HG02885 (cell line): ENCODE data around the gene SEPTIN11.

Experiments used
- ATAC-seq: cut with Tn5 transposase; IDR thresholded peaks from one replicate; pipeline ENCODE4 v1.9.1; 2021; ENCODE audit warnings: mild to moderate bottlenecking; ENCODE audit not compliant: unreplicated experiment, poor library complexity

The SEPTIN11 gene

GRCh38 chr4:76977736-76978350 is 28.3 kb downstream of the SEPTIN11 start:
- ATAC-seq: no peak

- ATAC-seq: no peak
These were observed 29.7 kb downstream of the SEPTIN11 start for GRCh38 chr4:76979236-76979635.

GRCh38 chr4:76980261-76980660 is 30.7 kb downstream of the SEPTIN11 start:
- no peak for ATAC-seq

DNA sequence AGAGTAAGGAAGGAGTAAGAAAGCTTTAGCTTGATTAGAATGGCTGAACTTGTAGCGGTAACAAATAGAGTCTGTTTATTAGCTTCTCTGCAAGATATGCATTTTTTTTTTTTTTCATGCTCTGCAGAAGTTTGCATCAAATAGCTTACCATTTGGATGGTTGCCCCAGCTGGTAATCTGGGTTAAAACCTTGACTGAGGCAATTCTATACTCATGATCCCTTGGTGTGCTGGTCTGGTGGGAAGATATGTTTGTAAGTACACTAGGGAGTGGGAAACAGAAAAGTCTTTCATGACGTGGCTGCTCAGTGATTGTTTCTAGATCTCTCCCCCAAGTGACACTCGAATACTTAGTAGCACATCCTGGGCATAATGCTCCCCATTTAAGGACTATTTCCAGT is 32.1 kb downstream of the SEPTIN11 start:
- no peak for ATAC-seq

GRCh38 chr4:76982638-76983584 is 33.4 kb downstream of the SEPTIN11 start:
- ATAC-seq: no peak

DNA sequence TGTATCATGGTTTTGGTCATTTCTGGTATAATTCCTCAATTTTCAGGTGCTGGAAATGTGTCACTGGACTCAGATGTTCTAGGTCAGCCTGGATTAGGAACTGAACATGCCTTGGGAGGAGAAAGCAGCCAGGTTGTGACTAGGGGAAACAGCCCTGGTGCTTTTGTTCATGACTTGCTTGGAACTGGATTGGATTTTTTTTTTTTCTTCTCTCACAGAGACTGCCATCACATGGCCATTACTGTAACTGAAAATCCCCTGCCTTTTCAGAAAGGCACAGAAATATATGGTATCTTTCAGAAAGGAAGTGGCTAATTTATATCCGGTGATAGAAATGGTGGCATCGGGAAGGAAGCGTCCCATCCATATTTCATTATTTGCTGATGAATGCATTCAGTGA is 34.6 kb downstream of the SEPTIN11 start:
- peak; percentile 57 for ATAC-seq

GRCh38 chr4:76984788-76985211 is 35.2 kb downstream of the SEPTIN11 start:
- ATAC-seq: no peak

DNA sequence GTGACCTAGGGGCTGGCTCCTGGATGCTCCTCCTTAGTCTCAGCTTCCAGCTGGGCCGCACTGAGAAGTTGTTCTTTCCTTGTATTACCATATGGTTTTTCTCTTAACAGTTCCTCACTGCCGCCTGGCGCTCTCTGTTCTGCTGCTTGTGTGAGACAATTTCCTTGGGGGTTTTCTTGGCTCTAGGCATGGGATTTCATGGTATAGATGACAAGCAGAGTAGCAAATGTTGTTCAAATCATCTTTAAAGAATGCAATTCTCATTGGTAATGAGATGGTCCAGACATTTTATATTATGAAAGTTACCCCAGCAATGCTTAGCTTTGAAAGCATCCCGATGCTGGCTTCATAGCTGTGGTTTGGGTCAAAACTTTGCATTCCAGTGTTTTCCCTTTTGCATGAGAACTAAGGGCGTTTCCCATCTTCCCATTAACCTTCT is 37.6 kb downstream of the SEPTIN11 start:
- ATAC-seq: no peak

DNA sequence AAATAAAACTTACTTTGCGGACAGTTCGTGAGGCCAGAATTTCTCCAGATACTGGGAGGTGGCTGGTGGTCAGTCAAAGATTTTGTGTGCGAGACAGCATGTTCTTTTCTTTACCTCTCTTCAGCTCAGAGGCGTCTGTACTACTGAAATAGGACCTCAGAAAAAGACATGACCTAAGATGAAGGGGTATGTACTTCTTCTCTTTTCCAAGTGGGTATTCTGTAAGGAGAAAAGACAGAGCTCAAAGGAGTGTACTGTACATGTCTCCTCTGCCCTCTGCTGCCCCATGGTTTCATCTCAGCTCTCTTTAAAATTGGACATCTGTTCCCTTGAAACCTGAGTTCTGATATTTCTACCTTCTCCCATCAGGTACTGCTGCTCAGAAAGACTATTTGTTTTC is 38.1 kb downstream of the SEPTIN11 start:
- ATAC-seq: no peak

GRCh38 chr4:76989391-76990061 is 40.0 kb downstream of the SEPTIN11 start:
- no peak for ATAC-seq

DNA sequence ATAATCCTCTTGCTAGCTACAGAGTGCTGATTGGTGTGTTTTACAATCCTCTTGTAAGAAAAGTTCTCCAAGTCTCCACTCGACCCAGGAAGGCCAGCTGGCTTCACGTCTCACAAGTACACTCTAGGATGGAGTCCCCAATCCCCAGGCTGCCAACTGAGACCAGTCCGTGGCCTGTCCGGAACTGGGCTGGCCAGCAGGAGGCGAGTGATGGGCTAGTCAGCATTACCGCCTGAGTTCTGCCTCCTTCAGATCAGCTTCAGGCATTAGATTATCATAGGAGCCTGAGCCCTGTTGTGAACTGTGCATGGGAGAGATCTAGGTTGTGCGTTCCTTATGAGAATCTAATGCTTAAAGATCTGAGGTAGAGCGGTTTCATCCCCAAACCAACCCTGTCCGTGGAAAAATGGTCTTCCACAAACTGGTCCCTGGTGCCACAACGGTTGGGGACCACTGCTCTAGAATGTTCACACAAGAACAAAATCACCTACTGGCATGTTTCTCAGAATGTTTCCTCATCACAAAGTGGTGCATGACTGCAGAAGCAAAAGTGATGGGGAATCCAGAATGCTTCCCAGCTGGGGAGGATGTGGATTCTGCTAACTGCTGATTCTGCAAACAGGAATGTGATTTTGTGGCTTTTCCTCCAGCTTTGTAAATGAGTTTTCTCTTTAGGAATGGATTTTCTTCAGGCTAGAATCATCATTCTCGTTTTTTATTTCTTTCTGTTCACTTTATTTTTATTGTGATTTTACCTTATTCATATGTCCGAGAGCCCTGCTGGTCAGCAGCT is 40.9 kb downstream of the SEPTIN11 start:
- no peak for ATAC-seq

GRCh38 chr4:76991161-76991660 is 41.7 kb downstream of the SEPTIN11 start:
- ATAC-seq: no peak

DNA sequence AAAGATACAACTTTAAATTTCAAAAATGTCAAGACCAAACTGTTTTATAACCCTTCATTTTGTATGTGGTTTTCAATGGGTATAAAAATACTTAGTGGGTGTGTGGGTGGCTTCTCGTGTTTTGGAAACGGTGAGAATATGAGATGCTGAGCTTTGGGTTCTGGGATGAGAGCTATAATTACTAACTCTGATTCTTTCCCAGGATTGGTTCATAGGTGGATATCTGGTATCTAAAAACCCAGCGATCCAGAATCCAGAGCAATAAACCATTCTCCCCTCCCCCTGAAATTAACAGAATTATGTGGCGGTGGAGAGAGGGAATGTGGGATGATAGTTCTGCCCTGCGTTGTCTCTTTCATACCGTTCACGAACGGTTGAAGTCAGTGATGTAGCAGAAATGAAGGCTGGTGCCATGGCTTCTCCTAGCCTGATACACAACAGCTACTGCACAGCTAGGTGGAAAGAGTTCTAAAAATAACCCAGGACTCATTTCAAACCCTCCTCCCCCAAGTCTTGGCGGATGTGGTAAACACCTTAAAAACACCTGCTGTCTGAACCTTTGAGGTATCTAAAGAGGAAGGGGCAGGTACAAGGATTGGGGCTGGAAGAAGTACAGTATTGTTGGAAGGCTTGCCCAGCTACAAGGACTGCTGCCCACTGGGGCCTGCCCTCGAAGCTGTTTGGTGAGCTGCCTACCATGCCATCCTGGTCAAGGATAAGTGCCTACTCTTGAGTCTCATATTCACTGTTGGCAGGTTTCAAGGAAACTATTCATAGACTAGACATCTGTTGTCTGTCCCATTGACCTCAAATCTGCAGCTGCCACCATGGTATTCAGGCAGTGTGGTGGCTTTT is 44.5 kb downstream of the SEPTIN11 start:
- peak; percentile 87 for ATAC-seq

- ATAC-seq: no peak
These were observed 46.2 kb downstream of the SEPTIN11 start for GRCh38 chr4:76995776-76996175.

DNA sequence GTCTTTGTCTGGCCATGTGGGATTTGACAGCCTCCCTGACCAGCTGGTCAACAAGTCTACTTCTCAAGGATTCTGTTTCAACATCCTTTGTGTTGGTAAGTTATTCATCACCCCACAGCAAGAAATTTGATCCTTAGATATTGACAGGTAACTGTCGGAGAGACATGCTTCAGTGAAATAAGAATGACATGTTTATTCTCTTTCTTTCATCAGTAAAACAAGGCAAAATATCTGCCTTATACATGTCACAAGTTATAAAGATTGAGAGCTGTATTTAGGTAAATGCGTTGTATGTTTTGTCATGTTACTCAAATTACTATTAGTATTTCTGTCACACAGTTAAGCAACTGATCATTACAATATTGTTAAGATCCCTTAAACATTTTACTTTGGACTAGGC is 46.9 kb downstream of the SEPTIN11 start:
- no peak for ATAC-seq

DNA sequence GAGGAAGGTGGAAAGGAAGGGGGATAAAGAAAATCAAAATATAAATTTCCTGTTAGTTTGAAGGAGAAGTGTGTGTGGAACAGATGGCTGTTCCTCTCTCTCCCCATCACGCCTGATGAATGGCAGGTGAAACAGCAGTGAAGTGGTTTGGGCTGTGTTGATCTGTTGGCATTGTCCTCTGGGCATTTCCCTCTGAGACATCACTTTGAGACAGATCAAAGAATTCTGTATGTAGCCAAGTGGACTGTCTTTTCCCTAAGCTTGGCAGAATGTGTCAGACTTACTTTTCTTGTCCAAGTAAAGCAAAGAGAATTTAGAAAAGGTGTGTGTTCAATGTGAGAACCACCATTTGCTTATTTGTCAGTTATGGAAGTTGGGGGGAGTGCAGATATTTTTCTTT is 47.5 kb downstream of the SEPTIN11 start:
- no peak for ATAC-seq

DNA sequence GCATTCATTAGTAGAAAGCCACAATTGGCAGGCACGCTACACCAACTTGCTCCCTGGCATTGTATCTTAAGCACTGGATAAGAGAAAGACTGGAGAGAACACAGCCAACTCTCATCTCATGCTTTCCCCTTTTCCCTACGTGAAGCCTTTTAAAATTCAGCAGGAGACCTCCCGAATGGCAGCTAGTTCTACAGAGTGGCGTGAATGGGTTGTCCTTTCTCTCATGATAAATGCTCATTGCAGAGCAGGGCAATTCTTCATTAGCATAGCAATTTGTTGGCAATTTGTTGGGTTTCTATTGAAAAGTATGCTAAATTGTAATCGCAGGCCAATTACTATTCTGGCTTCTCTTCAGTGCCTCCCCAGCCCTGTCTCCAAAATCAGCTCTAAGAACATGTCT is 48.0 kb downstream of the SEPTIN11 start:
- ATAC-seq: no peak

DNA sequence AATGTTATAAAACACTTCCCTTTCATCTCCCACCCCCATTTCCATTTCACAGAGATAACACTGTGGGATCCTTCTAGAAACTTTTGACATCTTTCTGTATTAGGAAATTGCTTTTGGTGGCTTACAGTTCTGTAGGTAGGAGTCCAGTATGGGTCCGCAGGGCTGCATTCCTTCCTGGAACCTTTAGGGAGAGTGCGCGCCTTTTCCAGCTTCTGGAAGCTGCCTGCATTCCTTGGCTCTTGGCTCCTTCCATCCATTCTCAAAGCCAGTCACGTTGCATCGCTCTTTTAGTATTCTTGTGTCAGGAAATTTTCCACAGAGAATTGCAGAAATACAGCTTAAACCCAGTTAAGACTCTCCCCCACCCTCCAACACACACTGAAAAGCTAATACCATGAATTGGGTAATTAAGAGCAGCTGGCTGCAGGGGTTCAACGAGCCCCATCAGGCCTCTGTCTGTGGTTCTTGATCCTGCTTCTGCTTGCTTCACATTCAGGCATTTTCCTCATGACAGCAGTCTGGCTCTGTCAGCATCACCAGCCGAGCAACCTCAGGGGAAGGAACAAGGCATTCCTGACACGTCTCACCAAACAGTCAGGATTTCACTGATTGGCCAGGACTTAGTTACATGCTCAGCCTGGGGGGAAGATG is 48.8 kb downstream of the SEPTIN11 start:
- no peak for ATAC-seq
